HG02943 (cell line): Measurements from ENCODE around the gene PLEKHG4B.
"Not testable (repeated sequence)": the region's sequence is repeated elsewhere in the genome, so short reads cannot be mapped to it uniquely, and the experiment has no call there.

ENCODE experiments used
- ATAC-seq: cut with Tn5 transposase; IDR thresholded peaks from one replicate; pipeline ENCODE4 v1.9.1; 2021; ENCODE audit warnings: mild to moderate bottlenecking, low read depth, moderate library complexity; ENCODE audit not compliant: unreplicated experiment

PLEKHG4B gene, protein sequence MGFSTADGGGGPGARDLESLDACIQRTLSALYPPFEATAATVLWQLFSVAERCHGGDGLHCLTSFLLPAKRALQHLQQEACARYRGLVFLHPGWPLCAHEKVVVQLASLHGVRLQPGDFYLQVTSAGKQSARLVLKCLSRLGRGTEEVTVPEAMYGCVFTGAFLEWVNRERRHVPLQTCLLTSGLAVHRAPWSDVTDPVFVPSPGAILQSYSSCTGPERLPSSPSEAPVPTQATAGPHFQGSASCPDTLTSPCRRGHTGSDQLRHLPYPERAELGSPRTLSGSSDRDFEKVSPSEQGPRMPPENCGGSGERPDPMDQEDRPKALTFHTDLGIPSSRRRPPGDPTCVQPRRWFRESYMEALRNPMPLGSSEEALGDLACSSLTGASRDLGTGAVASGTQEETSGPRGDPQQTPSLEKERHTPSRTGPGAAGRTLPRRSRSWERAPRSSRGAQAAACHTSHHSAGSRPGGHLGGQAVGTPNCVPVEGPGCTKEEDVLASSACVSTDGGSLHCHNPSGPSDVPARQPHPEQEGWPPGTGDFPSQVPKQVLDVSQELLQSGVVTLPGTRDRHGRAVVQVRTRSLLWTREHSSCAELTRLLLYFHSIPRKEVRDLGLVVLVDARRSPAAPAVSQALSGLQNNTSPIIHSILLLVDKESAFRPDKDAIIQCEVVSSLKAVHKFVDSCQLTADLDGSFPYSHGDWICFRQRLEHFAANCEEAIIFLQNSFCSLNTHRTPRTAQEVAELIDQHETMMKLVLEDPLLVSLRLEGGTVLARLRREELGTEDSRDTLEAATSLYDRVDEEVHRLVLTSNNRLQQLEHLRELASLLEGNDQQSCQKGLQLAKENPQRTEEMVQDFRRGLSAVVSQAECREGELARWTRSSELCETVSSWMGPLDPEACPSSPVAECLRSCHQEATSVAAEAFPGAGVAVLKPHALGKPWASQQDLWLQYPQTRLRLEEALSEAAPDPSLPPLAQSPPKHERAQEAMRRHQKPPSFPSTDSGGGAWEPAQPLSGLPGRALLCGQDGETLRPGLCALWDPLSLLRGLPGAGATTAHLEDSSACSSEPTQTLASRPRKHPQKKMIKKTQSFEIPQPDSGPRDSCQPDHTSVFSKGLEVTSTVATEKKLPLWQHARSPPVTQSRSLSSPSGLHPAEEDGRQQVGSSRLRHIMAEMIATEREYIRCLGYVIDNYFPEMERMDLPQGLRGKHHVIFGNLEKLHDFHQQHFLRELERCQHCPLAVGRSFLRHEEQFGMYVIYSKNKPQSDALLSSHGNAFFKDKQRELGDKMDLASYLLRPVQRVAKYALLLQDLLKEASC (N-terminal part only)

DNA sequence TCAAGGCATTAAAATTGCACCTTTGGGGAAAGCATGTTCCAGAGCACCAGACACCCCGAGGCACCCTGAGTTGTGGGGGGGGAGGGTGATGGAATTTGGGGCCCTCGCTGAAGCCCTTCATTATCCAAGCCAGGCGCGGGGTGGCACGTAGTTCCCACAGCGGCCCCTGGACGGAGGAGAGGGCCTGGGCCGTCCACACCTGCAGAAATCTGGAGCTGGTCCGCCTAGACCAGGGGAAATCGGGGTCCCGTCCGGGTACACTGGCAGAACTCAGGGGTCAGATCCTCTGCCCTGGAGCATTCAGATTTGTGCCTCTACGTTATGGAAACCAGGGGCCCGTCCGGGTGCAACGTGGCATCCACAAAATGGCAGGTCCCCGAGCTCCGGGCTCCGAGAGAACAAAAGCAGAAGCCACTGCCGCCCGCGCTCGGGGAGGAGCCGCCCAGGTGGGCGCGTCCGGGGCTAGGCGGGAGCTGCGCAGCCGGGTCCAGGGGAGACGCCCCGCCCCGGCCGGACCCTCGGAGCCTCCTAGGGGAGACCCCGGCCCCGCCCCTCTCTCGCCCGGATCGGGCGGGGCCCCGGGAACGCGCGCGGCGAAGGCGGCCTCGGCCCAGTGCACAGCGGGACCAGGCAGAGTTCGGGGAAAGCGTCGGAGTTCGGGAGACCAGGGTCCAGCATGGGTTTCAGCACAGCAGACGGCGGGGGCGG lies at the start of gene PLEKHG4B:
Gene PLEKHG4B, plus strand, starts transcription at position 613 of the 708 bp plus-strand sequence. Its CDS starts 64 bp downstream, at position 677.
- ATAC-seq: no peak

DNA sequence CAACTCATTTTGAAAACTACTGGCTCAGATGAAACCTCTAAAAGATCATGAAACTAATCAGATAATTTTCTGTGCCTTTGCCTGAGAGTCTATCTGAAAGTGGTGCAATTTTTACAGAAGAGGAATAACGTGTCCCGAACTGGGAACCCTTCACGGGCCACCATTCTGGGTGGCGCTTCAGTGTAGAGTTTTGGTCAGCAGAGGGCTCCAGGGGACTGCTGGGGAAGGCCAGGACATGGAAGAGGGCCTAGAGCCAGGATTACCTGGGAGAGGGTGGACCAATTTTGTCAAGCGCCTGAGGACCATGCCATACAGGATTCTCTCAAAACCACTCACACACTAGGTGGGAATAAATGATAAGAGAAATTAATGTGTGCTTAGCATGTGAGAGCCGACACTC lies 49.7 kb upstream of the PLEKHG4B start:
- ATAC-seq: no peak

DNA sequence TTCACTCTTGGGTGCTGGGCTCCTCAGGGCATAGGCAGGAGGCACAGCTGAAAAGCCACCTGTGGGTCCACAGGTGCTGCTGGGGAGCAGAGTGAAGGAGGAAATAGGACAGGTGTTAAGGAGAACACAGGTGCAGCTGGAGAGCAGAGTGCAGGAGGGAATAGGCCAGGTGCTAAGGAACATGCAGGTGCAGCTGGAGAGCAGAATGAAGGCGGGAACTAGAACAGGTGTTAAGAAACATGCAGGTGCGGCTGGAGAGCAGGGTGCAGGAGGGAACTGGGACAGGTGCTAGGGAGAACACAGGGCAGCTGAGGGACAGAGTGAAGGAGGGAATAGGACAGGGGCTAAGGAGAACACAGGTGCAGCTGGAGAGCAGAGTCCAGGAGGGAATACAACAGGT lies 43.8 kb upstream of the PLEKHG4B start:
- ATAC-seq: no peak

DNA sequence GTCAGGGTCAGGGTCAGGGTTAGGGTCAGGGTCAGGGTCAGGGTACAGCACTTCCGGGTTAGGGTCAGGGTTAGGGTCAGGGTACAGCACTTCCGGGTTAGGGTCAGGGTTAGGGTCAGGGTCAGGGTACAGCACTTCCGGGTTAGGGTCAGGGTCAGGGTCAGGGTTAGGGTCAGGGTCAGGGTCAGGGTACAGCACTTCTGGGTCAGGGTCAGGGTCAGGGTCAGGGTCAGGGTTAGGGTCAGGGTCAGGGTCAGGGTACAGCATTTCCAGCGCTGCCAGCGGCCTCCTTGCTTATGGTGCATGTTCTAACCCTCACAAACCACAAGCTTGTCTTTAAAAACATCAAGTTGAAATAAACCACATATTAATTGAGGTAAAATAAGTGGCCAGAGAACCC lies 42.4 kb upstream of the PLEKHG4B start:
- ATAC-seq: not testable (repeated sequence)

DNA sequence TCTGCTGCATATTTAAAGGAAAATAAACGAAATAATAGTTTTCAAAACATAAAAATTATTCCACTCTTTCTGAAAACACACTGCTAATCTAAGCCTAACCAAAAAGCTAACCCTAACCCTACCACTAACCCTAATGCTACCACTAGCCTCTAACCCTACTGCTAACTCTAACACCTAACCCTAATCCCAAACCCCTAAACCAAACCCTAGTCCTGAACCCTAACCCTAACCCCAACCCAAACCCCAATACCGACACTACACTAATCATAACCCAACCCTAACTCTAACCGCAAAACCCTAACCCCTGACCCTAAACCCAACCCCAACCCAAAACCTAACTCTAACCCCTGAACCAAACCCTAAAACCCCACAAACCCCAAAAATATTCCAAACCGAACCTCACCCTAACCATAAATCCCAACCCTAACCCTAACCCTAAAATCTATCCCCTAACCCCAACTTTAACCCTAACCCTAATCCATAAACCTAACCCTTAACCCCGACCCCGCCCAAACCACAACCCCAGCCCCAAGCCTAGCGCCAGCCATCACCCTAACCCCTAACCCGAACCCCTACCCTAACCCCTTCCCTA lies 41.9 kb upstream of the PLEKHG4B start:
- ATAC-seq: no peak

DNA sequence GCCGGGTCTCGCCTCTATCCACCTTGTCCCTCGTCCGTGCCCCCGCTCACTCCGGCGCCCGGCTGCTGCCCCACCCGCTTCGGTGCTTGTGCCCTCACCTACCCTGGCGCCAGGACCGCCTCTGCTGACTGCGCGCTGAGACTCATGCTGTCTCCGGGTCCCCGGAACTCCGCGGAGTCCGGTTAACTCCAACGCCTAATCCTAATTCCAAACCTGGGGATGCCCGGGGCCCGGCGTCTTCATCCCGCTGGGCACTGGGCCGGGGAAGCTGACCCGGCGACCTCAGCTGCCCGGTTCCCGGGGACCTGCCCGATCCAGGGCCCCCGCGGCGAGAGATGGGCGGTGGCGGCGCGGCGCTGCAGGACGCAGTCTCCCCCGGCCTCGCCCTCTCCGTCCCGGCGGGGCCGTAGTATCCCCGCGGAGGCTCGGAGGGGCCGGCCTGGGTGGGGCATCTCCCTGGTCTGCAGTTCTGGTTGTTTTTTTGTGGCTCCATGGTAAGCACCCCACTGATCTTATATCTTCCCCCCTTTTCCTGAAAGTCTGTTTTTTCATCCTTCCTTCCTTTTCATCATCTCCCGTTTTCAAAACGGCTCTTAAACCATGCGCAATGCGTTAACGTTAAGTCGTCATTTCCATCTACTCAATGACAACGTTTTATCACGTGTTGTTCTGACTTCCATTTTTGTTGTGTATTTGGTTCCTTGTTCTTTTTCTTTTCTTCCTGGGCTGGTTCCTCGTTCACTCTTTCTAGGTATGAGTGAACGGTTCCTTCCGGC lies 41.1 kb upstream of the PLEKHG4B start:
- ATAC-seq: no peak

DNA sequence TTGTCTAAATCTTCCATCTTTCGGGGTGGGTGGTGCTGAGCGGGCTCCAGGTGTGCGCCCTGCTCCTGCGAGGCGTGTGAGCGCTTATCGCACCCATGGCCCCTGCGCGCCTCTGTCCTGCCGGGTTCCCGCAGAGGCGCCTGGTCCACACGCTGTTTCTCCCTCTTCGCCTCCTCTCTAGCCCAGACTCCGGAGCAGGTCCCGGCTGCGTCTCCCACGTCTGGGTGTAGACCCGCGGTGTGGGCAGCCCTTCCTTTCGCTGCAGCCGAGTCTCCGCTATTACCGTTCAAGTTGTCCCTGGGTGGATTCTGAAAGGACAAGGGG lies 40.5 kb upstream of the PLEKHG4B start:
- no peak for ATAC-seq

DNA sequence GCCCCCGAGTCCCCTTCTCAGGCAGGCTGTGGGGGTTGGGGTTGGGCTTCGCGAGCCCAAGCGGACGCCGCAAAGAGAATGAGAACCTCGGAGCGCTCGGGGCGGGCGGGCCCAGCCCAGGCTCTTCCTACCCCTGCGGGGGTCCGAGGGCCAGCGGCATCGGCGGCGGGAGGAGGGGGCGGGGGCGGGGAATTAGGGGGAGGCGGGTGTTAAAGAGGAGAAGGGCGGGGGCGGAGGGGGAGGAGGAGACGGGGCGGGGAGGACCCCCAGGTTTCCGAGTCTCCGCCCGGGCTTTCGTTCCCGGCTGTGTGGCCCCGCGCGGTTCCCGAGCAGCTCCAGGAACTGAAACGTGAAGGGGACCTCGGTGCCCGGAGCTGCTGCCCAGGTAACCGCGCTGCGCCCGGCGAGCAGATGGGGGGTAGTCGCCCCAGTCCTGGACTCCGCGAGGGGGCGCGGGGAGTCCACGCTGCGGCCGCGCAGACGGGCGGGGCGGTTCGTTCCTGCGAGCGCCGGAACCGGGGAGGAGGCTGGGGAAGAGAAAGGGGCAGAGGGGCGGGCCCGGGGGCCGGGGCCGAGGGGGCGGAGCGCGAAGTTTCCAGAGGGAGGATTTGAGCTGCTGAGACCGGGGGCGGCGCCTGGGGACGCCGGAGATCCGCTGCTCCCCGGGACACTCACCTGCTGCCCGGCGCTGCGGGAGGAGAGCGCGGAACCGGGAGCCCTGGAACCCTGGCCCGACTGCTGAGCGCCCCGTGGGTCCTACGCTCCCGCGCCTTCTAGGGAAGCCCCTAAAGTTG lies 38.4 kb upstream of the PLEKHG4B start:
- ATAC-seq: no peak

DNA sequence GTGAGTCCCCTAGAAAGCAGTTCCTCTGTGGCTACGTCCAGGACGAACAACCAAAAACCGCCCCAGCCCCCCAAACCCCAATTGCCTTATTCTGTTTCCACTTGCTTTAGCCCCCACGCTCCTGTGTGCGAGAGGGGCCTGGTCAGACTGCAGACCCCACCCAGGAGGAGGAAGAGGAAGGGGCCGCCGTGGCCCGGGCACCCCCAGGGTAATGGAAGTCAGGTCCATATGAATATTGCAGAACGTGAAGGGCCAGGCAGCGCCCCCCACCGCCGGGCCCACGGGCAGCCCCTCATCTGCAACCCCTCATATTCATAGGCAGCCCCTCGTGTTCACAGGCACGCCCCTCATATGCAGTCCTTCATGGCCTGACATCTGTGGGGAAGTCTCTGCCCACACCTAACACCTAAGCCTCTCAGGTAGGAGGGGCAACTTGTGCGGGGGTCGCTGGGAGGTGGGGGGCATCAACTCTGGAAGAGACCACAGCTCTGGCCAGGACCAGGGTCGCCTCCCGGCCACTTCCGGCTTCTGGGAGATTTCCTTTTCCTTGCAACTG lies 37.7 kb upstream of the PLEKHG4B start:
- ATAC-seq: no peak

DNA sequence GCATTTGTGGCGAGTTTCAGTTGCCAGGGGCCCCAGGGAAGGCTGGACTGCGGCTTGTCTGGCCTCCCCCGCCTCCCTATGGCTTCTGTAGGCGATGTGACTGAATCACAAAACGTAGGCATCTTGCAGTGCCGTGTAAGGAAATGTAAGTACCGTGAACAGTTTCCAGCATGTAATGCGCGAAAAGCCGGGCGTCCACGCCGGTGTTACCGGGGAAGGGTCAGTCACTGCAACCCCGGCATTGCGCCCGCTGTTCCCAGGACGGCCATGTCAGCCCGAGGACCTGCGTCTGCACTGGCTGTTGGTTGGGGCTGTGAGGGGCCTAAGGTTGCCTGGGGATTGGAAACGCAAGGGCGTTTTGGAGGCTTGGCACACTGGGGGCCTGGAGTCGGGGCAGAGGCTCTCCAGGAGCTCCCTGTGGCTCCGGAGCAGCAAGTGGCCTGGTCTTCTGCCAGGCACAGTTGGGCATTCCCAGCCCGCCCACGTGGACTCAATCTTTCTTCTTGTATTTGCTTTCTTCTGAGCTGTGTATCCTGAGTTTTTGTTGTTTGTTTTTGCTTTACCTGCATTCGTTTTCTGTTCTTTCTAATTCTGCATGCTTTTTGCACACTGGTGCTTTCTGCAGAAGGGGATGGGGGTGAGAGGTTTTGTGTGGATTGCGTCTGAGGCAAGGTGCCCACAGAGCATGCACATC lies 36.9 kb upstream of the PLEKHG4B start:
- ATAC-seq: no peak

DNA sequence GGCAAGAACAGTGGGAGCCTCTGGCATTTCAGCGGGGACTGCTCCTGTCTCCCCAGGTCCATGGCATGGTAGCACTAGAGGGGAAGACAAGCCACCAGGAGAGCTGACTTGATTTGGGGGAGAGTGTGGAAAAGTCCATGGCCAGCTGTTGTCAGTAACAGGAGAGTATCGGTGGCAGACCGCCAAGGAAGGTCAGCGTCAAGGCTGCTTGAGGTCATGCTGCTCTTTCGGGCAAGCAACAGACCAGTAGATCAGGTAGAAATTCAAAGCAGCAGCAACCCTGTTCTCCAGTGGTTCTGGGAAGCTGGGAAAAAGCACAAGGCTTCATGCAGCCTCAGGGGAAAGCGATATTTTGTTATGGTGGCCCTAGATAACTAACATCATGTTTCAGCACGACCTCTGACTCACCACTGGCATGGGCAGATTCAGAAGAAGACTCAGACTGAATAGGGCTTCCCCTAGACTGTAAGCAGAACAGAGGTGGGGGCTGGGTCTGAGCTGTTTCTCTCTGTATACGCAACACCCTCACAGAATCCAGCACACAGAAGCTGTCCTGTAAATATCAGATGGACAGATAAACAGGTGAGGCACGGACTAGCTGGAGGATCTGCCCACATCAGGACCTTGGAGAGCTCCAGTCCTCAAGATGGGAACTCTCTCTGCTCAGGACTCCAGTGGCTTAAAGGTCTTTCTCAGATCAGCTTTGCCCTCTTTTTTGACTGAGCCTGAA lies 35.2 kb upstream of the PLEKHG4B start:
- no peak for ATAC-seq

DNA sequence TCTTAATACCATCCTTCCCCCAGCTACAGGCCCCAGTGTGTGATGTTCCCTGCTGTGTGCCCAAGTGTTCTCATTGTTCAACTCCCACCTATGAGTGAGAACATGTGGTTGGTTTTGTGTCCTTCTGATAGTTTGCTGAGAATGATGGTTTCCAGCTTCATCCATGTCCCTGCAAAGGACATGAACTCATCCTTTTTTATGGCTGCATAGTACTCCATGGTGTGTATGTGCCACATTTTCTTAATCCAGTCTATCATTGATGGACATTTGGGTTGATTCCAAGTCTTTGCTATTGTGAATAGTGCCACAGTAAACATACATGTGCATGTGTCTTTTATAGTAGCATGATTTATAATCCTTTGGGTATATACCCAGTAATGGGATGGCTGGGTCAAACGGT lies 31.7 kb upstream of the PLEKHG4B start:
- ATAC-seq: not testable (repeated sequence)

DNA sequence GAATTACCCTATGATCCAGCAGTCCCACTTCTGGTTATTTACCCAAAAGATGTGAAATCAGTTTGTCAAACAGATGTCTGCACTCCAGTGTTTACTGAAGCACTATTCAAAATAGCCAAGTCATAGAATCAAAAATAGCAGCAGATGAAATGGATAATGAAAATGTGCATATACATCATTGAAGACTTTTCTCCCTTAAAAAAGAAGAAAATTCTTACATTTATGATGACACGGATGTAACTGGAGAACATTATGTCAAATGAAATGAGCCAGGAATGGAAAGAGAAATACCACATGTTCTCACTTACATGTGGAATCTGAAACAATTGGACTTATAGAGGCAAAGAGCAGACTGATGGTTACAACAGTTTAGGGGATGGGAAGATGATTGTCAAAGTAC lies 21.5 kb upstream of the PLEKHG4B start:
- ATAC-seq: no peak

DNA sequence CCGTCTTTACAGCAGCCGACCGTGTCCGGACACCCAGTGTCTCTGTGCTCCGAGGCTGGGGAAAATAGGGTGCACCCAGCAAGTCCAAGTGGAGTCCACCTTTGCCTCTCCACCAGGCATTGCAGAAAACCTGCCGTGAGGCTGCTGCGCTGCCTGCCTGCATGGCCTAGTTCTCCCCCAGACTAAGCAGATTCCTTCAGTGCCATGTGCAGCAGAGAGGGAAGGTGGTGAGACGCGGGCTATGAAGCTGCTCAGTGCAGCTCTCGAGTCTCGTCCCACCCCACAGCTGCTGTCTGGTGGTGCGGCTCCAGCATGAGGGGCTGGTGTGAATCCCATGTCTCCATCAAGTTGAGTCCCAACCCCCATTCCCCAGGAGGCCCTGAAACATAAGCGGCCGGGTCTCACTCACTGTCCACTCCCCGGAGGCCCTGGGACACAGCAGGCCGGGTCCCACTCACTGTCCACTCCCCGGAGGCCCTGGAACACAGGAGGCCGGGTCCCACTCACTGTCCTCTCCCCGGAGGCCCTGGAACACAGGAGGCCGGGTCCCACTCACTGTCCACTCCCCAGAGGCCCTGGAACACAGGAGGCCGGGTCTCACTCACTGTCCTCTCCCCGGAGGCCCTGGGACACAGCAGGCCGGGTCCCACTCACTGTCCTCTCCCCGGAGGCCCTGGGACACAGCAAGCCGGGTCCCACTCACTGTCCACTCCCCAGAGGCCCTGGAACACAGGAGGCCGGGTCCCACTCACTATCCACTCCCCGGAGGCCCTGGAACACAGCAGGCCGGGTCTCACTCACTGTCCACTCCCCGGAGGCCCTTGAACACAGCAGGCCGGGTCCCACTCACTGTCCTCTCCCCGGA lies 19.4 kb upstream of the PLEKHG4B start:
- not testable (repeated sequence) for ATAC-seq

DNA sequence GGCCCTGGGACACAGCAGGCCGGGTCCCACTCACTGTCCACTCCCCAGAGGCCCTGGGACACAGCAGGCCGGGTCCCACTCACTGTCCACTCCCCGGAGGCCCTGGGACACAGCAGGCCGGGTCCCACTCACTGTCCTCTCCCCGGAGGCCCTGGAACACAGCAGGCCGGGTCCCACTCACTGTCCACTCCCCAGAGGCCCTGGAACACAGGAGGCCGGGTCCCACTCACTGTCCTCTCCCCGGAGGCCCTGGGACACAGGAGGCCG lies 18.9 kb upstream of the PLEKHG4B start:
- not testable (repeated sequence) for ATAC-seq
